Measurements from ENCODE around the gene TBC1D16. TPM values are rescaled to one million over a fixed set of nuclear protein-coding genes. Genes with fewer than 3 reads are reported as not detected.

Gene TBC1D16
- total RNA-seq, 4 donors from 2014 or later: 26.5 to 44.3 (median 36.3) TPM

DNA sequence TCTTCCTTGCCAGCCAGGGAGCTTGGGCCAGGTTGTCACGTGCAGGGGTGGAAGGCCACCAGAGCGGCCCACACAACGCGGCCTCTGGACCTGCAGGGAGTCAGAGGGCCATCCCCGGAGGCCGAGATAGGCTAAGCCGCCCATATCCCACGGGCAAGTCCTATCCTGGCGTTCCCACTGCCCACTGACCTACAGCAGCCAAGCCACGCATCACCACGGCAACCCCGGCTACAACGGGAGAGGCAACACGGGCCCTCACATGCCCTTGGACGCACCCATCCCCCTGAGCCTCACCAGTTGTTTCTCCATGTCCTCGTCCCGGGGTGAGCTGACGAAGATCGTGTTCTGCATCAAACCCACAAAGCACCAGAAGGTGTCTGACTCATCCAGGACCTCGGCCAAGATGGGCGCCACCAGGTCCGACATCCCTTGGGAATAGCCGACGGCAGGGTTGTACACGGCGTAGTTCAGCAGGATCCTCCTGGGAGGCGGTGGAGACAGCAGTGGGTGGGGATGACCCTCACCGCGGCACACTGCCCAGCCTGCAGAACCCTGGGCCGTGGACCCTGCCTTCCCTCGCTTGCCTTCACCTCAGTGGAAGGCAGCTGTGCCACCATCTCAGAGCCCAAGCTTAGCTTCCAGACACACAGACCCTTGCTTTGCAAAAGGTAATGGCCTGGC is 88.2 kb downstream of the TBC1D16 start:
- peaks cover 0 to 19% (median 5%) of the 10 kb centered on the region in 3 donors for H3K4me1 ChIP-seq
- TF ChIP-seq EP300 (IDR thresholded peaks at IDR 0.05): no peak
- no peak overlapping the region for H3K4me3 ChIP-seq
- 80 to 93% methylated on average over 2 to 3 of the region's 31 CpGs for WGBS, 2 donors (ENCODE audit: low coverage in 1 of 2)
- ATAC-seq: no peak
- H3K27ac ChIP-seq: no peak overlapping the region
- H3K9me3 ChIP-seq: no peaks in the 10 kb centered on the region
- H3K27me3 ChIP-seq: no peaks in the 10 kb centered on the region
- peaks cover 0 to 79% of the 10 kb centered on the region in 2 donors for H3K36me3 ChIP-seq

DNA sequence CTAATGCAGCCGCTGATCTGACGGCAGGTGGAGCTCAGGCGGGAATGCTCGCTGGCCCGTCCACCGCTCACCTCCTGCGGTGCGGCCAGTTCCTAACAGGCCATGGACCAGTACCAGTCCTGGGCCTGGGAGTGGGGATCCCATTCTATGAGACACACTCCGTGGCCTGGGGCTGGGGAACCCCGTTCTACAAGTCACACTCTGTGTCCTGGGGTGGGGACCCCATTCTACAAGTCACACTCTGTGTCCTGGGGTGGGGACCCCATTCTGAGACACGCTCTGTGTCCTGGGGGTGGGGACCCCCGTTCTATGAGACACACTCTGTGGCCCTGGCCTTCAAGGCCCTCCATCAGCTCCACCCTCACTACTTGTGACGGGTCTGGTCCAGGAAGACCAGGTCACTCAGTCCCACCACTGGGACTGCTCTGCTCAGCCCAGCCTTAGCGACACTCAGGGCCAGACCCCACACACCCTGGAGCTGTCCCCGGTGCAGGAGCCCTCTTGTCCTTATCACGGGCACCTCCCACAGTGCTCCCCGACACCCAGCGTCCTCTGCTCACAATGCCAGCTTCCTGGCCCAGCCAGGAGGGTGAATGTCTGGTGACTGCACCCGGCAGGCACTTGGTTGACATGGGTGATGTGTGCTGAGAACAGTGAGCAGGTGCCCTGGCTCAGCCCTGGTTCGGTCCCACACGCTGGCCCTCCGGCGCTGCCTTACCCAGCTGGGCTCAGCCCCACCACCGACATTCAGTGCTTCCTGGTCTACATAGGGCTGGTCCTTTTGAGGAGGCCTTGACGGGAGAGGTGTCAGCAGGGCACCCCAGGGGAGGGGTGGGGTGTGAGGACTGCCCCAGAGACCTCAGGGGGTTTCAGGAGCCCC is 89.1 kb downstream of the TBC1D16 start:
- Histone ChIP-seq H3K4me3 (no peak overlapping the region), H3K36me3 (peaks cover 0 to 88% of the 10 kb centered on the region in 2 donors), H3K27ac (no peak overlapping the region), H3K4me1 (peaks cover 0 to 10% (median 2%) of the 10 kb centered on the region in 3 donors), H3K27me3 (no peaks in the 10 kb centered on the region), H3K9me3 (no peaks in the 10 kb centered on the region)
- TF ChIP-seq EP300 (IDR thresholded peaks at IDR 0.05): no peak
- ATAC-seq: no peak
- 95 to 97% methylated on average over 4 to 11 of the region's 25 CpGs for WGBS, 2 donors (ENCODE audit: low coverage in 1 of 2)

DNA sequence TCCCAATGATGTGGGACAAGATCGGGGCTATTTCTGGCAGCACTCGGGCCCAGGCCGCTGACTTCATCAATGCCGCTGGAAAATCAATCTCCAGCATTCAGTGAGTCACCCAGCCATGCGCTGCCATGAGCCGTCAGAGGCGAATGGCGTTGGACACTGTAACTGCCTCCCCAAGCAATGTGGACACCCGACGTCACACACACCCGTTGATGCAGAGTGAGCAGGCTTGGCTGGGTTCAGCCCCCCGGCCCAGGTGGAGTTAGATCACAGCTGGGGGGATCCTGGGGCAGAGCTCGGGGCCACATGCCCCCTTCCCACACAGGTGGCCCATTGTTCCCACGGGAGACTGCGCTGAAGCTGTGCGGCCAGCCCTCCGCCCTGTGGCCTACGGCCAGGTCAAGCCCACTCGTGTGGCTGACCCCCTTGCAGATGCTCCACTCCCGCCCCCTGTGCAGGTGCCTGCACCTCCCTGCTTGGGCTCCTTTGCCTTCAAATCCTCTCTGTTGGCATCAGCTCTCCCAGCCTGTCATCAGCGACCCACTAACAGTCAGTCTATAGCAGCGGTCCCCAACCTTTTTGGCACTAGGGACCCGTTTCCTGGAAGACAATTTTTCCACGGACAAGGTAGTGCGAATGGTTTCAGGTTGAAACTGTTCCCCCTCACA is 89.9 kb downstream of the TBC1D16 start:
- TF ChIP-seq POLR2A (IDR thresholded peaks at IDR 0.05) (no peak), POLR2AphosphoS5 (IDR thresholded peaks at IDR 0.05) (no peak), EP300 (IDR thresholded peaks at IDR 0.05) (no peak)
- TF ChIP-seq, protein P1, sequence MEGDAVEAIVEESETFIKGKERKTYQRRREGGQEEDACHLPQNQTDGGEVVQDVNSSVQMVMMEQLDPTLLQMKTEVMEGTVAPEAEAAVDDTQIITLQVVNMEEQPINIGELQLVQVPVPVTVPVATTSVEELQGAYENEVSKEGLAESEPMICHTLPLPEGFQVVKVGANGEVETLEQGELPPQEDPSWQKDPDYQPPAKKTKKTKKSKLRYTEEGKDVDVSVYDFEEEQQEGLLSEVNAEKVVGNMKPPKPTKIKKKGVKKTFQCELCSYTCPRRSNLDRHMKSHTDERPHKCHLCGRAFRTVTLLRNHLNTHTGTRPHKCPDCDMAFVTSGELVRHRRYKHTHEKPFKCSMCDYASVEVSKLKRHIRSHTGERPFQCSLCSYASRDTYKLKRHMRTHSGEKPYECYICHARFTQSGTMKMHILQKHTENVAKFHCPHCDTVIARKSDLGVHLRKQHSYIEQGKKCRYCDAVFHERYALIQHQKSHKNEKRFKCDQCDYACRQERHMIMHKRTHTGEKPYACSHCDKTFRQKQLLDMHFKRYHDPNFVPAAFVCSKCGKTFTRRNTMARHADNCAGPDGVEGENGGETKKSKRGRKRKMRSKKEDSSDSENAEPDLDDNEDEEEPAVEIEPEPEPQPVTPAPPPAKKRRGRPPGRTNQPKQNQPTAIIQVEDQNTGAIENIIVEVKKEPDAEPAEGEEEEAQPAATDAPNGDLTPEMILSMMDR (IDR thresholded peaks at IDR 0.05): no peak
- no peak overlapping the region for H3K4me3 ChIP-seq
- H3K4me1 ChIP-seq: peaks cover 0 to 2% (median 0%) of the 10 kb centered on the region in 3 donors
- WGBS, 2 donors (ENCODE audit: low coverage in 1 of 2): 89 to 94% methylated on average over 3 to 8 of the region's 25 CpGs
- H3K27ac ChIP-seq: no peak overlapping the region
- ATAC-seq: no peak
- H3K27me3 ChIP-seq: no peaks in the 10 kb centered on the region
- no peaks in the 10 kb centered on the region for H3K9me3 ChIP-seq
- H3K36me3 ChIP-seq: peaks cover 0 to 97% of the 10 kb centered on the region in 2 donors

DNA sequence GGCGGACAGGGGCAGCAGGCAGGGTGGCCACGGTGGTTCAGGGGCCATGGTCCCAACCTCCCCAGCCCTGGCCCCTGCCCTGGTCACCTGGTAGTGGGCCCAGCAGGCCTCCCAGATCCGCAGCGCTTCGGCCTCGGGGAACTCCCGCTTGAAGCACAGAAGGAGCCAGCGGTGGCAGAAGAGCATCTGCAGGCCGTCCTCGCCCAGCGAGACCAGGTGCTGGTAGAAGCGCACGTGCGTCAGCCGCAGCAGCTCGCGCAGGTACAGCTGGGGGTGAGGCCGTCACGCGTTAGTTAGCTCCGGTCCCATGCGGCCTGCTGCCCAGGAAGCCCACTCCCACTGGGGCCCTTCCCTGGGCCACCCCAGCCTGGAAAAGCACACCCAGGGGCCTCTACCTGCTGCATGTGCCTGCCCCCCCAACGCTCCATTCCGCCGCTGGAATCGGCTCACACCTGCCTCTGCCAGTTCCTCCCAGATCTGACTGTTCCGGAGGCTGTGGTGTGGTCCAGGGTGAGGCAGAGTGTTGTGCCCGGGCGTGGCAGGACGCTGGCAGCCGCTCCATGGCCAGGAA is 90.8 kb downstream of the TBC1D16 start:
- Histone ChIP-seq H3K36me3 (peaks cover 0 to 97% of the 10 kb centered on the region in 2 donors), H3K4me1 (no peaks in the 10 kb centered on the region), H3K4me3 (no peak overlapping the region), H3K27me3 (no peaks in the 10 kb centered on the region), H3K27ac (no peak overlapping the region), H3K9me3 (no peaks in the 10 kb centered on the region)
- no peak for ATAC-seq
- no peak for TF ChIP-seq EP300 (IDR thresholded peaks at IDR 0.05)
- TF ChIP-seq, protein P1 (IDR thresholded peaks at IDR 0.05): no peak
- no peak for TF ChIP-seq POLR2A (IDR thresholded peaks at IDR 0.05)
- no peak for TF ChIP-seq POLR2AphosphoS5 (IDR thresholded peaks at IDR 0.05)
- 80 to 89% methylated on average over 2 to 5 of the region's 31 CpGs for WGBS, 2 donors (ENCODE audit: low coverage in 1 of 2)

DNA sequence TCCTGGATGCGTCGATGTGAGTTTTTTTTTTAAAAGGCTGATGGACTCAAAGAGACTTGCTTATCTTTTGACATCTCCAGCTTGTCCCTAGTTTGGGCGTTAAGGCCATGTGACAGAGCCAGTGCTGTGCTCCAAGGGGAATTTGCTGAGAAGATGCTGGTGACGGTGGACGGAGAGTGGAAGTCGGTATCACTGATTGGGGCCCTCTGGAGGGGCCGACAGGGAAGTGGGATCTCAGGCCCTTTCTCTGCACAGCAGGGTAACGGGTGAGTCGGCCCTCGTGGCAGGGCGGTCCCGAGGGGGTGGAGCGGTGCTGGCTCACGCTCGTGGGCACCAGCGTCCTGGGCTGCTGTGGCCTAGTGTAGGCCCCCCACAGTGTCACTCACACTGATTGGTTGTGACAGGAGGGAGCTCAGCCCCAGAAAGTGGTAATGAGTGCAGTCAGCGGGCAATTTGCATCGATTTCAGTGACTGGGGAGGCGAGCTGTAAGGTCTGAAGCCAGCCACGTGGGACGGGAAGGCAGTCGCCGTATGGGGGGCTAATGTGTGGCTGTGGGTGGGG is 91.3 kb downstream of the TBC1D16 start:
- peaks cover 0 to 97% of the 10 kb centered on the region in 2 donors for H3K36me3 ChIP-seq
- 100% methylated on average over 3 of the region's 23 CpGs; no CpG with 5 or more reads in 1 of the 2 donors for WGBS, 2 donors (ENCODE audit: low coverage in 1 of 2)
- no peak for ATAC-seq
- no peaks in the 10 kb centered on the region for H3K4me1 ChIP-seq
- no peaks in the 10 kb centered on the region for H3K9me3 ChIP-seq
- no peak overlapping the region for H3K27ac ChIP-seq
- TF ChIP-seq EP300 (IDR thresholded peaks at IDR 0.05) (no peak), POLR2AphosphoS5 (IDR thresholded peaks at IDR 0.05) (no peak), POLR2A (IDR thresholded peaks at IDR 0.05) (no peak)
- TF ChIP-seq, protein P1 (IDR thresholded peaks at IDR 0.05): no peak
- no peak overlapping the region for H3K4me3 ChIP-seq
- no peaks in the 10 kb centered on the region for H3K27me3 ChIP-seq

All from gastroesophageal sphincter (tissue), 4 donors.